ENCODE measurements around the gene TBX21.

The TBX21 gene

DNA sequence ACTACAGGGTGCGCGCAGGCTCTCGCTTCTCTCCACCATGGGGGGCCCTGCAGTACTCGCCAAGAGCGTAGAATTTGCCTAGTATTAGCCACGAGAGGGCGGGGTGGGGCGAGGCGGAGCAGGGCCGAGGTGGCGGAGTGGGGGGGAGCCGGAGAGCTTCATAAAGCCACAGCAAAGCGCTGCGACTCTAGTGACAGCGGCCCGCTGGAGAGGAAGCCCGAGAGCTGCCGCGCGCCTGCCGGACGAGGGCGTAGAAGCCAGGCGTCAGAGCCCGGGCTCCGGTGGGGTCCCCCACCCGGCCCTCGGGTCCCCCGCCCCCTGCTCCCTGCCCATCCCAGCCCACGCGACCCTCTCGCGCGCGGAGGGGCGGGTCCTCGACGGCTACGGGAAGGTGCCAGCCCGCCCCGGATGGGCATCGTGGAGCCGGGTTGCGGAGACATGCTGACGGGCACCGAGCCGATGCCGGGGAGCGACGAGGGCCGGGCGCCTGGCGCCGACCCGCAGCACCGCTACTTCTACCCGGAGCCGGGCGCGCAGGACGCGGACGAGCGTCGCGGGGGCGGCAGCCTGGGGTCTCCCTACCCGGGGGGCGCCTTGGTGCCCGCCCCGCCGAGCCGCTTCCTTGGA is at the start of gene TBX21:
Gene TBX21 (plus strand): TSS at position 190 of the 627 bp plus-strand sequence. CDS start 219 bp downstream, at position 409.
- DNase-seq, result peak; percentile 93

DNA sequence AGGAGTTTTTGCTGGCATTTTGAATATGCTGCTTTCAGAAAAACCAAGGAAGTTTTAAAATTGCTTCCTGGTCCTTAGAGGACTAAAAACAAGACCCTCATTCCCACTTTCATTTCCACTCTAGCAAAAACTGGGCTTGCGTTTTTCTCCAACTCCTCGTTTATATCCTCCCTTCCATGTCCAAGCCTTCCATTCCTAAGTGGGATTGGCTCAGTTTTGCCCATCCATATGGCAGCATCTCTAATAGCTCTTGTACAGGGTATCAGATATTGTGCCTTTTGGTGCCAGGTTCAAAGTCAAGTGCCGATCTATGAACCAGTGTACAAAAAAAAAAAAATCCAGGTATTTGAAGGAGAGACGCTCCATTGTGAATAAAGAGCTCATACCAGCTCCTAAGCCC is 49.0 kb upstream of the TBX21 start:
- DNase-seq, result no peak

GRCh38 chr17:47684535-47685193 is 48.4 kb upstream of the TBX21 start:
- no peak for DNase-seq

DNA sequence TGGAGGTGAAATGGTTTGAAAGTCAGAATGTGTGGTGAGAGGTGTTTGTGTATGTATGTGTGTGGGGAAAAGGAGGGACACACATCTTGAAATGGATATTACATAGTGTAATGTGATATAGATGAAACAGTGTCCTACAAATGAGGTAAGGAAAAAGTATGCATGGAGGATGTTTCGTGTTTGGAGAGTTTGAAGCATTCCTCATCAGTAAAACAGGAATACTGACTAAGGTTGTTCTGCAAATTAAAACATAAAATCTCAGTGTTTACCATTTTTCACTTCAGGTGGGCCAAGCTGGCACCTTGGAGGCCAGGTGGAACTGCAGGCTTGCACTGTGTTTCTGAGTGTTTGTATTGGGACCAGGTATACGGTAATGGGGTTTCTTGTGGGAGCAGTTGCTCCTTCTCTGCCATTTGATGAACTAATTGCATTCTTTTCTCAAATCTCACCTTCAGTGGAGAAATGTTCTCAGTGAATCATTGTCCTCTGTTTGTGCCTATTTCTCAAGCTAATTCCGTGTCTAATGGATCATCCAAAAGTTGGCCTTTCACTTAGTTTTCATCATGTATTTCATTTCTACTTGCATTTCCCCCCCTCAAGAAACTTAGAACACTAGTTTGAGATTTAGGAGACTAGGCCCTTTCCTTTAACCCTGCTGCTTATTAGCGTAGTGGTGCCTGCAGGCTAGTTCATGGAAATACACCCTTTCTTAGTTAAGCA is 47.3 kb upstream of the TBX21 start:
- no peak for DNase-seq

- no peak for DNase-seq
Observed at GRCh38 chr17:47686276-47686635, 46.8 kb upstream of the TBX21 start.

- DNase-seq, result no peak
Observed at GRCh38 chr17:47686664-47687327, 46.2 kb upstream of the TBX21 start.

- no peak for DNase-seq
Observed at GRCh38 chr17:47687328-47687690, 45.7 kb upstream of the TBX21 start.

DNA sequence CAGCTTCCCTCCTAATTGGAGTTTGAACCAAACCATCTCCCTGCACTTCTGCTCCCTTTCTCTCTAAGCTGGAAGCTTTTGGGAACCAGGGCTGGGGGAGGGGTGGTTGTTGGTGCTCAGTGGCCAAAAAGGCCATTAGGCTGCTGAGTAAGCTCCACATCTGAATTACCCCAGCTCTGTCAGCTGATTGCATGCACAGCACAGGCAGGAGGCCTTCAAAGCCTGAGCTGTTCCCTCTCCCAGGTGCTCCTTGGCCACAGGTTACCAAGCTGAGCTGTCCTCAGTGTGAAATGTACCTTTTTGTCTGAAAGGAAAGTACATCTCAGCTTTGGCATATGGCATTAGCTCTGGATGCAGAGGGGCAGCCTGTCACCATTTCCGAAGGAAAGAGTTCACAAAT is 45.3 kb upstream of the TBX21 start:
- DNase-seq, result no peak

GRCh38 chr17:47690121-47690520 is 42.9 kb upstream of the TBX21 start:
- no peak for DNase-seq

DNA sequence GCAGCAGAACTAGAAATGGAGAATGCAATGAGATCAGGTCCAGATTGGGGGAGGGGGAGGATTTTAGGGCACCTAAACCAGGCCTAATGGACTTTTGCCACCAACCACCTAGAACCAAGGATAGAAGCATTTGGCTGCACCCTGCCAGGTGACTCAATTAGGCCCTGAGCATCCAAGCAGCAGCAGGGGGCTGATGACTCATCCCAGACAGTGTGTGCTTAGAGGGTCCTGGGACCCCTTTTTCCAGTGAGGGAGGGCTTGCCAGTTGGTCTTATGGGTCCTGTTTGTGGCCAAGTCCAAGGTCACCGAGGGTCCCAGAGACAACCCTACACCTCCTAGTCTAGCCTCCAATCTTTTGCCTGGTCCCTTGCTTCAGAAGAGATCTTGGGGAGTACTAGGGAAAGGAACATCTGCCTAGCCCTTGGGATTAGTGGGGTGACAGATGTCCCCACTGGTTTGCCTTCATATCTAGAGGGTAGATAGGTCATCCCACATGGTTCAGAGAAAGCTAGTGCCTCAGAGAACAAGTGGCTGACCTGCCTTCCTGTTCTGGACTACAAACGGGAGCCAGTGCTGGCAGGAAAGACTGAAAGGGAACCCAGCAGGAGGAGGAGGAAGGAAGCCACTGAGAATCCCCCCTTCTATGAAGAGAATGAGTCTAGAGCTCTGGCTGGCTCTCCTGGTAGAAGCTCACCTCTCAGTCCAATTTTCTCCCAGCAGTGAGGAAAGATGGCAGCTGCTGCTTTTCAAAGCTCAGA is 40.7 kb upstream of the TBX21 start:
- DNase-seq, result no peak

DNA sequence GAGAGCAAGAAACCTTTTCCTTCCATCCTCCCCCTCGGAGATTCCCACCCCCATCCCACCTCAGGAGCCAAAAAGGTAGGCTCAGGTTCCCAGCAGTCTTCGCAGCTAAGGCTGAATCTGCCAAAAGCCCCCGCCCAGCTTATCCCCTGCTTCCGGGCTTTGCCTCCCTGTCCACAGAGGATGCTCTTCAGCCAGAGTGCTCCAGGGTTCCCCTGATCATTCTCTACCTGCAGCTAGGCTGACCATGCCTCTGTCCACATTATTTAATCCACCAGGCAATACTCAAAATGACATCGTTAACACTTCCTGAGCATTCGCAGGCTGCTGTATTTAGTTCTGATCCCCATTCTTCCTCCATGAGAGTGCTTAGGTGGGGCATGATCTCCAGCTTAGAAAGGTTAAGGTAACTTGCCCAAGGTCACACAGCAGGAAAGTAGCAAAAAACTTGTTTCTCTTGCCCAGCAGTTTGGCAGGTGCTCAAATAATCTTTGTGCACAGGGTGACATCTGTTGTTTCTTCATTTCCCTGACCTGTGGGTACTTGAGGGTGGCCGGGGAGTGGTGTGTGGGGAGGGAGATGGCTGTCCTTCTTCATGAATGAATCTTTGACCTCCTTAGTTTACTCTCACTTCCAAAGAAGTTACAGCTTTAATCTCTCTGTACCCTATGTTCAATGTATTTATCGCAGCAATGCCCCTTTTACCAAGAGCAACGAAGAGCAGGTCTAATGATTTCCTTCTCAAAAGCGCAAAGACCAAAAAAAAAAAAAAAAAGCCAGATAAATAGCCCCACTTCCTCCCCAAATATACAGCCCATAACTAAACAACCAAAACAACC is 39.9 kb upstream of the TBX21 start:
- no peak for DNase-seq

- DNase-seq, result peak; percentile 69
Observed at GRCh38 chr17:47693731-47694580, 39.1 kb upstream of the TBX21 start, which contains the start of gene TBKBP1. TSS of gene TBKBP1 (plus strand) at chr17:47694161. CDS start at chr17:47696113, 1,952 bp downstream.

- DNase-seq, result peak; percentile 45
Observed at GRCh38 chr17:47694581-47695428, 38.2 kb upstream of the TBX21 start.

GRCh38 chr17:47695429-47696376 is 37.3 kb upstream of the TBX21 start:
- no peak for DNase-seq

GRCh38 chr17:47696717-47697642 is 36.1 kb upstream of the TBX21 start:
- DNase-seq, result no peak

GRCh38 chr17:47697906-47698711 is 34.9 kb upstream of the TBX21 start:
- no peak for DNase-seq
